GM23338 (cell line): ENCODE measurements around the gene LLGL2. TPM values are rescaled to one million over a fixed set of nuclear protein-coding genes. Genes with fewer than 3 reads are reported as not detected.

Experiments
- JUNB ChIP-seq: IDR thresholded peaks from one replicate; pipeline ENCODE4 v1.6.1; 2016; ENCODE audit warnings: antibody characterized with exemption; ENCODE audit not compliant: unreplicated experiment
- POLR2AphosphoS5 ChIP-seq: IDR thresholded peaks from 2 replicates; pipeline ENCODE4 v1.6.1; 2016; ENCODE audit warnings: antibody characterized with exemption, low read depth
- ZNF114 ChIP-seq: fragments of 250-450 bp; sonication (Bioruptor Pico); IDR thresholded peaks from 2 replicates; pipeline ENCODE4 v1.5.0; 2020; ENCODE audit warnings: mild to moderate bottlenecking, moderate library complexity
- ZNF331 ChIP-seq: fragments of 250-450 bp; sonication (Bioruptor Pico); IDR thresholded peaks from 2 replicates; pipeline ENCODE4 v1.5.0; 2020; ENCODE audit warnings: low read depth, mild to moderate bottlenecking, moderate library complexity
- polyA plus RNA-seq: library from polyadenylated mRNA; unstranded; fragments of >200 nt; fragmentation: Nextera tagmentation; extraction: Ambion mirVana; gene quantifications from 2 replicates; pipeline ENCODE4 v1.2.1, GENCODE V29; 2016
- total RNA-seq: library from RNA; depleted of rRNA; stranded (reverse); fragments of >200 nt; shearing (Covaris generic); gene quantifications from 2 replicates; pipeline ENCODE4 v1.2.3, GENCODE V29; 2014
- TF ChIP-seq, protein P1 (sequence below): fragments of 250-450 bp; sonication (Bioruptor Pico); IDR thresholded peaks from 2 replicates; pipeline ENCODE4 v1.5.0; 2020; ENCODE audit warnings: mild to moderate bottlenecking, moderate library complexity
- TF ChIP-seq, protein P2 (sequence below): IDR thresholded peaks from 2 replicates; pipeline ENCODE4 v1.6.1; 2016; ENCODE audit warnings: antibody characterized with exemption
- TF ChIP-seq, protein P3 (sequence below): IDR thresholded peaks from one replicate; pipeline ENCODE4 v1.6.1; 2018; ENCODE audit warnings: antibody characterized with exemption; ENCODE audit not compliant: unreplicated experiment

Gene LLGL2
- total and polyA plus RNA-seq, 2 experiments from 2014 or later, result 62.5 to 78.5 TPM

DNA sequence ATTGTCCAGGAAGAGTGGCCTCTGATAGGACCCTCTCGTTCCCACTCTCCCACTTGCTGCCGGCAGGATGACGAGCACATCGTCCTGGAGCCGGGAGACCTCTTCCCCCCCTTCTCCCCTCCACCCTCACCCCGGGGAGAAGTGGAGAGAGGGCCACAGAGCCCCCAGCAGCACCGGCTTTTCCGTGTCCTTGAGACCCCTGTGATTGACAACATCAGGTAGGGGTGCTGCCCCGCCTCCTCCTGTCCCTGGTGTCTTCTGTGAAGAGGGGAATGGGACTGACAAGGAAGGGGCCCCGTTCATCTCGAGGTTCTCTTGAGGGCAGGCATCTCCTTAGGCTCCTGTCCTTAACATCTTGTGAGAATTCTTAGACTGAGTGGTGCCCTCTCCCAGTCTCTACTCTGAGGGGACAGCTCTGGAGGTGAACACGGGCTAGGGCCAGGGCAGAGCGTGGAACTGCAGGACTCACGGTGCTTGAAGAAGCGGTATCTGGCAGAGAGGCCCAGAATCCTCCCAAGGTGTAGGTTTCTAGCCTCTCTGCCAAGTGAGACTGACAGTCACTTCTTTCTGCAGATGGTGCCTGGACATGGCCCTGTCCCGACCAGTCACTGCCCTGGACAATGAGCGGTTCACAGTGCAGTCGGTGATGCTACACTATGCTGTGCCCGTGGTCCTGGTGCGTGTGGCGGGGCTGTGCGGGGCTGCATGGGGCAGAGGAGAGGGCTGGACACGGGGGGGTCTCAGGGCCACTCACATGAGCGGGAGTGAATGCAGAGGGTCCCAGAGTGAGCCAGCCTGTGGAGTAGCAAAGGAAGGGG is 36.6 kb upstream of the LLGL2 start (continued):
- TF ChIP-seq, protein P1, sequence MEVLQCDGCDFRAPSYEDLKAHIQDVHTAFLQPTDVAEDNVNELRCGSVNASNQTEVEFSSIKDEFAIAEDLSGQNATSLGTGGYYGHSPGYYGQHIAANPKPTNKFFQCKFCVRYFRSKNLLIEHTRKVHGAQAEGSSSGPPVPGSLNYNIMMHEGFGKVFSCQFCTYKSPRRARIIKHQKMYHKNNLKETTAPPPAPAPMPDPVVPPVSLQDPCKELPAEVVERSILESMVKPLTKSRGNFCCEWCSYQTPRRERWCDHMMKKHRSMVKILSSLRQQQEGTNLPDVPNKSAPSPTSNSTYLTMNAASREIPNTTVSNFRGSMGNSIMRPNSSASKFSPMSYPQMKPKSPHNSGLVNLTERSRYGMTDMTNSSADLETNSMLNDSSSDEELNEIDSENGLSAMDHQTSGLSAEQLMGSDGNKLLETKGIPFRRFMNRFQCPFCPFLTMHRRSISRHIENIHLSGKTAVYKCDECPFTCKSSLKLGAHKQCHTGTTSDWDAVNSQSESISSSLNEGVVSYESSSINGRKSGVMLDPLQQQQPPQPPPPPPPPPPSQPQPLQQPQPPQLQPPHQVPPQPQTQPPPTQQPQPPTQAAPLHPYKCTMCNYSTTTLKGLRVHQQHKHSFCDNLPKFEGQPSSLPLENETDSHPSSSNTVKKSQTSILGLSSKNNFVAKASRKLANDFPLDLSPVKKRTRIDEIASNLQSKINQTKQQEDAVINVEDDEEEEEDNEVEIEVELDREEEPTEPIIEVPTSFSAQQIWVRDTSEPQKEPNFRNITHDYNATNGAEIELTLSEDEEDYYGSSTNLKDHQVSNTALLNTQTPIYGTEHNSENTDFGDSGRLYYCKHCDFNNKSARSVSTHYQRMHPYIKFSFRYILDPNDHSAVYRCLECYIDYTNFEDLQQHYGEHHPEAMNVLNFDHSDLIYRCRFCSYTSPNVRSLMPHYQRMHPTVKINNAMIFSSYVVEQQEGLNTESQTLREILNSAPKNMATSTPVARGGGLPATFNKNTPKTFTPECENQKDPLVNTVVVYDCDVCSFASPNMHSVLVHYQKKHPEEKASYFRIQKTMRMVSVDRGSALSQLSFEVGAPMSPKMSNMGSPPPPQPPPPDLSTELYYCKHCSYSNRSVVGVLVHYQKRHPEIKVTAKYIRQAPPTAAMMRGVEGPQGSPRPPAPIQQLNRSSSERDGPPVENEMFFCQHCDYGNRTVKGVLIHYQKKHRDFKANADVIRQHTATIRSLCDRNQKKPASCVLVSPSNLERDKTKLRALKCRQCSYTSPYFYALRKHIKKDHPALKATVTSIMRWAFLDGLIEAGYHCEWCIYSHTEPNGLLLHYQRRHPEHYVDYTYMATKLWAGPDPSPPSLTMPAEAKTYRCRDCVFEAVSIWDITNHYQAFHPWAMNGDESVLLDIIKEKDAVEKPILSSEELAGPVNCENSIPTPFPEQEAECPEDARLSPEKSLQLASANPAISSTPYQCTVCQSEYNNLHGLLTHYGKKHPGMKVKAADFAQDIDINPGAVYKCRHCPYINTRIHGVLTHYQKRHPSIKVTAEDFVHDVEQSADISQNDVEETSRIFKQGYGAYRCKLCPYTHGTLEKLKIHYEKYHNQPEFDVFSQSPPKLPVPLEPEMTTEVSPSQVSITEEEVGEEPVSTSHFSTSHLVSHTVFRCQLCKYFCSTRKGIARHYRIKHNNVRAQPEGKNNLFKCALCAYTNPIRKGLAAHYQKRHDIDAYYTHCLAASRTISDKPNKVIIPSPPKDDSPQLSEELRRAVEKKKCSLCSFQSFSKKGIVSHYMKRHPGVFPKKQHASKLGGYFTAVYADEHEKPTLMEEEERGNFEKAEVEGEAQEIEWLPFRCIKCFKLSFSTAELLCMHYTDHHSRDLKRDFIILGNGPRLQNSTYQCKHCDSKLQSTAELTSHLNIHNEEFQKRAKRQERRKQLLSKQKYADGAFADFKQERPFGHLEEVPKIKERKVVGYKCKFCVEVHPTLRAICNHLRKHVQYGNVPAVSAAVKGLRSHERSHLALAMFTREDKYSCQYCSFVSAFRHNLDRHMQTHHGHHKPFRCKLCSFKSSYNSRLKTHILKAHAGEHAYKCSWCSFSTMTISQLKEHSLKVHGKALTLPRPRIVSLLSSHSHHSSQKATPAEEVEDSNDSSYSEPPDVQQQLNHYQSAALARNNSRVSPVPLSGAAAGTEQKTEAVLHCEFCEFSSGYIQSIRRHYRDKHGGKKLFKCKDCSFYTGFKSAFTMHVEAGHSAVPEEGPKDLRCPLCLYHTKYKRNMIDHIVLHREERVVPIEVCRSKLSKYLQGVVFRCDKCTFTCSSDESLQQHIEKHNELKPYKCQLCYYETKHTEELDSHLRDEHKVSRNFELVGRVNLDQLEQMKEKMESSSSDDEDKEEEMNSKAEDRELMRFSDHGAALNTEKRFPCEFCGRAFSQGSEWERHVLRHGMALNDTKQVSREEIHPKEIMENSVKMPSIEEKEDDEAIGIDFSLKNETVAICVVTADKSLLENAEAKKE (CRISPR knock-in tag), result no peak
- TF ChIP-seq, protein P2, sequence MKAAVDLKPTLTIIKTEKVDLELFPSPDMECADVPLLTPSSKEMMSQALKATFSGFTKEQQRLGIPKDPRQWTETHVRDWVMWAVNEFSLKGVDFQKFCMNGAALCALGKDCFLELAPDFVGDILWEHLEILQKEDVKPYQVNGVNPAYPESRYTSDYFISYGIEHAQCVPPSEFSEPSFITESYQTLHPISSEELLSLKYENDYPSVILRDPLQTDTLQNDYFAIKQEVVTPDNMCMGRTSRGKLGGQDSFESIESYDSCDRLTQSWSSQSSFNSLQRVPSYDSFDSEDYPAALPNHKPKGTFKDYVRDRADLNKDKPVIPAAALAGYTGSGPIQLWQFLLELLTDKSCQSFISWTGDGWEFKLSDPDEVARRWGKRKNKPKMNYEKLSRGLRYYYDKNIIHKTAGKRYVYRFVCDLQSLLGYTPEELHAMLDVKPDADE, result no peak
- TF ChIP-seq ZNF331 (no peak), ZNF114 (CRISPR knock-in tag) (no peak), POLR2AphosphoS5 (no peak), JUNB (no peak)
- TF ChIP-seq, protein P3, sequence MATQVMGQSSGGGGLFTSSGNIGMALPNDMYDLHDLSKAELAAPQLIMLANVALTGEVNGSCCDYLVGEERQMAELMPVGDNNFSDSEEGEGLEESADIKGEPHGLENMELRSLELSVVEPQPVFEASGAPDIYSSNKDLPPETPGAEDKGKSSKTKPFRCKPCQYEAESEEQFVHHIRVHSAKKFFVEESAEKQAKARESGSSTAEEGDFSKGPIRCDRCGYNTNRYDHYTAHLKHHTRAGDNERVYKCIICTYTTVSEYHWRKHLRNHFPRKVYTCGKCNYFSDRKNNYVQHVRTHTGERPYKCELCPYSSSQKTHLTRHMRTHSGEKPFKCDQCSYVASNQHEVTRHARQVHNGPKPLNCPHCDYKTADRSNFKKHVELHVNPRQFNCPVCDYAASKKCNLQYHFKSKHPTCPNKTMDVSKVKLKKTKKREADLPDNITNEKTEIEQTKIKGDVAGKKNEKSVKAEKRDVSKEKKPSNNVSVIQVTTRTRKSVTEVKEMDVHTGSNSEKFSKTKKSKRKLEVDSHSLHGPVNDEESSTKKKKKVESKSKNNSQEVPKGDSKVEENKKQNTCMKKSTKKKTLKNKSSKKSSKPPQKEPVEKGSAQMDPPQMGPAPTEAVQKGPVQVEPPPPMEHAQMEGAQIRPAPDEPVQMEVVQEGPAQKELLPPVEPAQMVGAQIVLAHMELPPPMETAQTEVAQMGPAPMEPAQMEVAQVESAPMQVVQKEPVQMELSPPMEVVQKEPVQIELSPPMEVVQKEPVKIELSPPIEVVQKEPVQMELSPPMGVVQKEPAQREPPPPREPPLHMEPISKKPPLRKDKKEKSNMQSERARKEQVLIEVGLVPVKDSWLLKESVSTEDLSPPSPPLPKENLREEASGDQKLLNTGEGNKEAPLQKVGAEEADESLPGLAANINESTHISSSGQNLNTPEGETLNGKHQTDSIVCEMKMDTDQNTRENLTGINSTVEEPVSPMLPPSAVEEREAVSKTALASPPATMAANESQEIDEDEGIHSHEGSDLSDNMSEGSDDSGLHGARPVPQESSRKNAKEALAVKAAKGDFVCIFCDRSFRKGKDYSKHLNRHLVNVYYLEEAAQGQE, result no peak
